Neural cell (in vitro differentiated cells): ENCODE measurements around the gene FNDC11. TPM values are rescaled to one million over a fixed set of nuclear protein-coding genes. Genes with fewer than 3 reads are reported as not detected.

Source experiments
- H2AFZ ChIP-seq: fragments of 200-600, 300-800 bp; sonication (generic), shearing (Covaris generic); 2 replicates; pipeline ENCODE4 v1.6.0; 2014; ENCODE audit warnings: low read depth, mild to moderate bottlenecking, antibody characterized with exemption, low read length, moderate library complexity
- H3F3A ChIP-seq: fragments of 200-600 bp; shearing (Covaris generic); 2 replicates; pipeline ENCODE4 v1.6.1; 2016; ENCODE audit warnings: mild to moderate bottlenecking, moderate library complexity, mixed read lengths, antibody characterized with exemption, low read length; ENCODE audit not compliant: insufficient read depth, poor library complexity, severe bottlenecking
- H3K27ac ChIP-seq: fragments of 200-600, 300-800 bp; sonication (generic), shearing (Covaris generic); 2 replicates; pipeline ENCODE4 v1.5.1; 2014; ENCODE audit warnings: mild to moderate bottlenecking, low read length, moderate library complexity
- H3K27me3 ChIP-seq: fragments of 300-800, 200-600 bp; sonication (generic), shearing (Covaris generic); 2 replicates; pipeline ENCODE4 v1.6.0; 2014; ENCODE audit warnings: mild to moderate bottlenecking, low read depth, low read length, moderate library complexity; ENCODE audit not compliant: insufficient read depth
- H3K36me3 ChIP-seq: fragments of 300-800, 200-600 bp; sonication (generic), shearing (Covaris generic); 2 replicates; pipeline ENCODE4 v1.5.1; 2014; ENCODE audit warnings: mild to moderate bottlenecking, antibody characterized with exemption, low read length, moderate library complexity; ENCODE audit not compliant: insufficient read depth
- H3K4me2 ChIP-seq: fragments of 300-800, 200-600 bp; sonication (generic), shearing (Covaris generic); 2 replicates; pipeline ENCODE4 v1.6.0; 2014; ENCODE audit warnings: mild to moderate bottlenecking, low read length
- H3K4me3 ChIP-seq: fragments of 300-800, 200-600 bp; sonication (generic), shearing (Covaris generic); 2 replicates; pipeline ENCODE4 v1.5.1; 2014; ENCODE audit warnings: mild to moderate bottlenecking, low read length, moderate library complexity
- H3K79me2 ChIP-seq: fragments of 200-600 bp; shearing (Covaris generic); replicated peaks from 2 replicates; pipeline ENCODE4 v1.6.0; 2014; ENCODE audit warnings: mild to moderate bottlenecking, low read length, moderate library complexity; ENCODE audit not compliant: insufficient read depth
- H3K9ac ChIP-seq: fragments of 300-800, 200-600 bp; sonication (generic), shearing (Covaris generic); 2 replicates; pipeline ENCODE4 v1.6.1; 2016; ENCODE audit warnings: mild to moderate bottlenecking, low read length, mixed read lengths
- H3K9me2 ChIP-seq: fragments of 200-600 bp; shearing (Covaris generic); 2 replicates; pipeline ENCODE4 v1.6.1; 2016; ENCODE audit warnings: mild to moderate bottlenecking, low read length, mixed read lengths; ENCODE audit not compliant: insufficient read depth
- H3K9me3 ChIP-seq: fragments of 200-600, 300-800 bp; sonication (generic), shearing (Covaris generic); 2 replicates; pipeline ENCODE4 v1.6.1; 2016; ENCODE audit warnings: mild to moderate bottlenecking, mixed run types, low read length, moderate library complexity, mixed read lengths
- H4K20me1 ChIP-seq: fragments of 200-600 bp; shearing (Covaris generic); 2 replicates; pipeline ENCODE4 v1.6.1; 2016; ENCODE audit warnings: mild to moderate bottlenecking, mixed run types; ENCODE audit not compliant: insufficient read depth
- EP300 ChIP-seq: fragments of 450-650 bp; conservative IDR thresholded peaks from 2 replicates; pipeline ENCODE4 v1.6.1; 2014; ENCODE audit warnings: antibody characterized with exemption, mild to moderate bottlenecking, moderate library complexity; ENCODE audit not compliant: poor library complexity, severe bottlenecking
- EZH2 ChIP-seq: fragments of 200-600, 300-800 bp; shearing (Covaris generic), sonication (generic); IDR thresholded peaks from 2 replicates; pipeline ENCODE4 v1.6.1; 2014; ENCODE audit warnings: antibody characterized with exemption, low read length, borderline replicate concordance, mild to moderate bottlenecking; ENCODE audit not compliant: insufficient read depth, poor library complexity, severe bottlenecking
- MXI1 ChIP-seq: fragments of 450-650 bp; conservative IDR thresholded peaks from 2 replicates; pipeline ENCODE4 v1.6.1; 2014; ENCODE audit warnings: antibody characterized with exemption, mild to moderate bottlenecking; ENCODE audit not compliant: poor library complexity, severe bottlenecking
- POLR2AphosphoS5 ChIP-seq: IDR thresholded peaks from 2 replicates; pipeline ENCODE4 v1.6.1; 2012
- RAD21 ChIP-seq: fragments of 450-650 bp; conservative IDR thresholded peaks from 2 replicates; pipeline ENCODE4 v1.6.1; 2014; ENCODE audit warnings: antibody characterized with exemption, mild to moderate bottlenecking, moderate library complexity
- SMC3 ChIP-seq: fragments of 450-650 bp; conservative IDR thresholded peaks from 2 replicates; pipeline ENCODE4 v1.6.1; 2014; ENCODE audit warnings: antibody characterized with exemption, mild to moderate bottlenecking, moderate library complexity; ENCODE audit not compliant: poor library complexity
- TAF1 ChIP-seq: IDR thresholded peaks from 2 replicates; pipeline ENCODE4 v1.6.1; 2012; ENCODE audit warnings: low read depth
- polyA plus RNA-seq: library from polyadenylated mRNA; depleted of rRNA; stranded (reverse); fragments of >200 nt; gene quantifications from 2 replicates; pipeline ENCODE4 v1.2.3, GENCODE V29; 2014
- TF ChIP-seq, protein P1 (sequence below): fragments of 450-650 bp; IDR thresholded peaks from 2 replicates; pipeline ENCODE4 v1.5.1; 2014; ENCODE audit warnings: antibody characterized with exemption, mild to moderate bottlenecking, moderate library complexity; ENCODE audit not compliant: poor library complexity, severe bottlenecking
- TF ChIP-seq, protein P2 (sequence below): IDR thresholded peaks from 2 replicates; pipeline ENCODE4 v1.6.1; 2012; ENCODE audit warnings: borderline replicate concordance

Gene FNDC11
- polyA plus RNA-seq, 1 donor from 2014 or later: 1.9 TPM

DNA sequence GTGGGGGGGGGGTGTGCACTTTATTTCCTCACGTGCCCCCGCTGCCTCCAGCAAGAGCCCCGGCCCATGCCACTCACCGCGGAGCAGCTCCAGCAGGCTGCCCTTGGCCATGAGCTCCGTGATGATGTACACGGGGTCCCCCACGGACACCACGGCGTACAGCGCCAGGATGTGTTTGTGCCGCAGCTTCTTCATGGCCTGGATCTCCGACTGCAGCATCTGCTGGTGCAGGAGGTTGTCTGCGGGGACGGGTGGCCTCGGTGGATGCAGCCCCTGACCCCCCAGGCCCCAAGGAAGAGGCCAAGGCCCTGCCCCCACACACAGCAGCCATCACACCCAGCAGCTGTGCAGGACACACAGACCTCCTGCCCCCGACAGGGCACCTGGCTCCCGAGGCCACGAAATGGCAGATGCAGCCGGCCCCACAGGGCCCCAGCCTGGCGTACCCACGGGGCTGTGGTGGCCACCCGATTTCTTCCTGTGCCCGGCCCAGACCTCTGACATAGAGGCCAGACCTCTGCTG, 21.4 kb upstream of the FNDC11 start:
- no peaks in the 10 kb centered on the region for H3F3A ChIP-seq
- no peaks in the 10 kb centered on the region for H4K20me1 ChIP-seq
- TF ChIP-seq RAD21: no peak
- no peak for TF ChIP-seq EZH2
- no peak for TF ChIP-seq POLR2AphosphoS5
- no peak for TF ChIP-seq TAF1
- no peak for TF ChIP-seq MXI1
- TF ChIP-seq, protein P1, sequence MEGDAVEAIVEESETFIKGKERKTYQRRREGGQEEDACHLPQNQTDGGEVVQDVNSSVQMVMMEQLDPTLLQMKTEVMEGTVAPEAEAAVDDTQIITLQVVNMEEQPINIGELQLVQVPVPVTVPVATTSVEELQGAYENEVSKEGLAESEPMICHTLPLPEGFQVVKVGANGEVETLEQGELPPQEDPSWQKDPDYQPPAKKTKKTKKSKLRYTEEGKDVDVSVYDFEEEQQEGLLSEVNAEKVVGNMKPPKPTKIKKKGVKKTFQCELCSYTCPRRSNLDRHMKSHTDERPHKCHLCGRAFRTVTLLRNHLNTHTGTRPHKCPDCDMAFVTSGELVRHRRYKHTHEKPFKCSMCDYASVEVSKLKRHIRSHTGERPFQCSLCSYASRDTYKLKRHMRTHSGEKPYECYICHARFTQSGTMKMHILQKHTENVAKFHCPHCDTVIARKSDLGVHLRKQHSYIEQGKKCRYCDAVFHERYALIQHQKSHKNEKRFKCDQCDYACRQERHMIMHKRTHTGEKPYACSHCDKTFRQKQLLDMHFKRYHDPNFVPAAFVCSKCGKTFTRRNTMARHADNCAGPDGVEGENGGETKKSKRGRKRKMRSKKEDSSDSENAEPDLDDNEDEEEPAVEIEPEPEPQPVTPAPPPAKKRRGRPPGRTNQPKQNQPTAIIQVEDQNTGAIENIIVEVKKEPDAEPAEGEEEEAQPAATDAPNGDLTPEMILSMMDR: no peak
- TF ChIP-seq, protein P2, sequence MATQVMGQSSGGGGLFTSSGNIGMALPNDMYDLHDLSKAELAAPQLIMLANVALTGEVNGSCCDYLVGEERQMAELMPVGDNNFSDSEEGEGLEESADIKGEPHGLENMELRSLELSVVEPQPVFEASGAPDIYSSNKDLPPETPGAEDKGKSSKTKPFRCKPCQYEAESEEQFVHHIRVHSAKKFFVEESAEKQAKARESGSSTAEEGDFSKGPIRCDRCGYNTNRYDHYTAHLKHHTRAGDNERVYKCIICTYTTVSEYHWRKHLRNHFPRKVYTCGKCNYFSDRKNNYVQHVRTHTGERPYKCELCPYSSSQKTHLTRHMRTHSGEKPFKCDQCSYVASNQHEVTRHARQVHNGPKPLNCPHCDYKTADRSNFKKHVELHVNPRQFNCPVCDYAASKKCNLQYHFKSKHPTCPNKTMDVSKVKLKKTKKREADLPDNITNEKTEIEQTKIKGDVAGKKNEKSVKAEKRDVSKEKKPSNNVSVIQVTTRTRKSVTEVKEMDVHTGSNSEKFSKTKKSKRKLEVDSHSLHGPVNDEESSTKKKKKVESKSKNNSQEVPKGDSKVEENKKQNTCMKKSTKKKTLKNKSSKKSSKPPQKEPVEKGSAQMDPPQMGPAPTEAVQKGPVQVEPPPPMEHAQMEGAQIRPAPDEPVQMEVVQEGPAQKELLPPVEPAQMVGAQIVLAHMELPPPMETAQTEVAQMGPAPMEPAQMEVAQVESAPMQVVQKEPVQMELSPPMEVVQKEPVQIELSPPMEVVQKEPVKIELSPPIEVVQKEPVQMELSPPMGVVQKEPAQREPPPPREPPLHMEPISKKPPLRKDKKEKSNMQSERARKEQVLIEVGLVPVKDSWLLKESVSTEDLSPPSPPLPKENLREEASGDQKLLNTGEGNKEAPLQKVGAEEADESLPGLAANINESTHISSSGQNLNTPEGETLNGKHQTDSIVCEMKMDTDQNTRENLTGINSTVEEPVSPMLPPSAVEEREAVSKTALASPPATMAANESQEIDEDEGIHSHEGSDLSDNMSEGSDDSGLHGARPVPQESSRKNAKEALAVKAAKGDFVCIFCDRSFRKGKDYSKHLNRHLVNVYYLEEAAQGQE: no peak
- TF ChIP-seq EP300: no peak
- no peak for TF ChIP-seq SMC3
- H3K27ac ChIP-seq: no peak overlapping the region
- H3K27me3 ChIP-seq: no peaks in the 10 kb centered on the region
- H3K79me2 ChIP-seq: no peaks in the 10 kb centered on the region
- H3K9me3 ChIP-seq: no peaks in the 10 kb centered on the region
- no peaks in the 10 kb centered on the region for H3K36me3 ChIP-seq
- no peak overlapping the region for H3K4me2 ChIP-seq
- H2AFZ ChIP-seq: no peak overlapping the region
- no peaks in the 10 kb centered on the region for H3K9me2 ChIP-seq
- no peak overlapping the region for H3K9ac ChIP-seq
- no peak overlapping the region for H3K4me3 ChIP-seq

DNA sequence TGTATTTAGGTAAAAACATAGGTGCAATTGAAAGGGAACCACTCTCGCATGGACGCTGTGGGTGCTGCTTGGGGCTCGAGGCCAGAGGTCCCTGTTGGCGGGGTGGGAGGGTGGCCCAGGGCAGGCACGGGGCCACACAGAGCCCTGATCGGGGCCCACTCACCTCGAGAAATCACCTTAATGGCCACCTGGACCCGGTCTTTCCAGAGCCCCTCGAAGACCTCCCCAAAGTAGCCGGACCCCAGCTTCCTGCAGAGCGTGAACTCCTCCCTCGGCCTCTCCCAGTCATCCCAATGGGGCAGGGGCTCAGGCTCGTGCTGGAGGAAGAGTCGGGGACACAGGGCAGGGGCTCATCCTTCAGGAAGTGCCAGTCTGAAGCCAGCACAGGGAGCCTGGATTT, 20.6 kb upstream of the FNDC11 start:
- Histone ChIP-seq H3F3A (no peaks in the 10 kb centered on the region), H3K9me3 (no peaks in the 10 kb centered on the region), H3K27ac (no peak overlapping the region), H3K79me2 (no peaks in the 10 kb centered on the region), H4K20me1 (no peaks in the 10 kb centered on the region), H3K36me3 (no peaks in the 10 kb centered on the region), H3K4me3 (no peak overlapping the region), H3K4me2 (no peak overlapping the region), H3K9me2 (no peaks in the 10 kb centered on the region), H2AFZ (no peak overlapping the region), H3K9ac (no peak overlapping the region), H3K27me3 (no peaks in the 10 kb centered on the region)
- TF ChIP-seq, protein P1: no peak
- no peak for TF ChIP-seq POLR2AphosphoS5
- no peak for TF ChIP-seq EZH2
- no peak for TF ChIP-seq EP300
- no peak for TF ChIP-seq SMC3
- TF ChIP-seq RAD21: no peak
- TF ChIP-seq, protein P2: no peak
- TF ChIP-seq TAF1: no peak
- no peak for TF ChIP-seq MXI1
